Naive B cell (primary cell): ENCODE data around the gene RNPEPL1. TPM values are rescaled to one million over a fixed set of nuclear protein-coding genes. Genes with fewer than 3 reads are reported as not detected.

Experiments
- ATAC-seq, 2 donors: fragments of 150-1000 bp; cut with Tn5 transposase; 2 replicates each; pipeline ENCODE4 v1.10.0; 2021; ENCODE audit warnings: low read depth in 2 of 2, mild to moderate bottlenecking in 2 of 2, moderate library complexity in 2 of 2
- DNase-seq: peaks from one replicate; pipeline ENCODE4 v3.0.0; 2022
- H3K27ac Mint-ChIP-seq, 6 donors: one replicate each; pipeline ENCODE4 v1.8.0; 2020 to 2022; ENCODE audit warnings: mild to moderate bottlenecking in 6 of 6, mixed read lengths in 6 of 6, moderate library complexity in 5 of 6, inconsistent platforms in 2 of 6
- H3K27me3 Mint-ChIP-seq, 3 donors: one replicate each; pipeline ENCODE4 v1.8.0; 2021 to 2022; ENCODE audit warnings: mixed read lengths in 3 of 3, mild to moderate bottlenecking in 1 of 3
- H3K36me3 Mint-ChIP-seq, 2 donors: one replicate each; pipeline ENCODE4 v1.8.0; 2020 to 2022; ENCODE audit warnings: mixed read lengths in 2 of 2, inconsistent platforms in 1 of 2, mild to moderate bottlenecking in 1 of 2
- H3K4me1 Mint-ChIP-seq, 3 donors: one replicate each; pipeline ENCODE4 v1.8.0; 2020 to 2022; ENCODE audit warnings: mixed read lengths in 3 of 3, inconsistent platforms in 1 of 3, mild to moderate bottlenecking in 1 of 3, moderate library complexity in 1 of 3
- H3K4me3 Mint-ChIP-seq, 8 donors: one replicate each; pipeline ENCODE4 v1.8.0; 2020 to 2022; ENCODE audit warnings: mild to moderate bottlenecking in 8 of 8, mixed read lengths in 8 of 8, moderate library complexity in 8 of 8, inconsistent platforms in 2 of 8
- H3K9me3 Mint-ChIP-seq, 7 donors: one replicate each; pipeline ENCODE4 v1.8.0; 2020 to 2022; ENCODE audit warnings: mixed read lengths in 7 of 7, mild to moderate bottlenecking in 5 of 7, inconsistent platforms in 2 of 7, moderate library complexity in 1 of 7
- polyA plus RNA-seq, 6 donors: library from polyadenylated mRNA; unstranded; fragments of 300-500 nt; fragmentation: Illumina TruSeq; gene quantifications; one replicate each; pipeline ENCODE4 v1.2.3, GENCODE V29; 2021; ENCODE audit warnings: low read depth in 6 of 6

Gene RNPEPL1
- polyA plus RNA-seq, 6 donors from 2014 or later: 15.6 to 44.3 (median 28.3) TPM

DNA sequence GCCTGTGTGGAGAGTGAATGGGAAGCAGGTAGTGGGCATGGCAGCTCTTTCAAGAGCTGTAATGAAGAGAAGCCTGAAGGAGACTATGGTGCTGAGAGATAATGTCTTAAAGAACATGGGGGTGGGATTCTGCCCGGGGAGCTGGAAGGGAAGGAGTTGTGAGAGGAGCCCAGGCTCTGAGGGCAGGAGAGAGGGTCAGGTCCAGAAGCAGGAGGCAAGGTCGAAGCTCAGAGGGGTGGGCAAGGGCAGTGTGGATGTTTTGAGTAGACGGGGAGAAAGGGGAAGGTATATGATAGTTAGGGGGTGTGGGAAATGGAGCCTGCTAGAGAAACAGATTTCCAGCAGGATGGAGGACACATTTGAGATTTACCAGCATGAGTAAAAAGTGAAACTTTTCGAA lies 20.4 kb downstream of the RNPEPL1 start:
- H3K27me3 Mint-ChIP-seq: no peaks in the 10 kb centered on the region
- peaks cover 0 to 7% of the 10 kb centered on the region in 2 donors for H3K36me3 Mint-ChIP-seq
- no peak for ATAC-seq
- H3K4me3 Mint-ChIP-seq: peak overlapping the region in 5 of 8 donors; percentile 51 to 98 (median 90)
- no peaks in the 10 kb centered on the region for H3K9me3 Mint-ChIP-seq
- DNase-seq: no peak
- H3K27ac Mint-ChIP-seq: peak overlapping the region in 3 of 6 donors; percentile 79 to 99 (median 80)
- H3K4me1 Mint-ChIP-seq: peaks cover 40 to 50% (median 45%) of the 10 kb centered on the region in 3 donors

DNA sequence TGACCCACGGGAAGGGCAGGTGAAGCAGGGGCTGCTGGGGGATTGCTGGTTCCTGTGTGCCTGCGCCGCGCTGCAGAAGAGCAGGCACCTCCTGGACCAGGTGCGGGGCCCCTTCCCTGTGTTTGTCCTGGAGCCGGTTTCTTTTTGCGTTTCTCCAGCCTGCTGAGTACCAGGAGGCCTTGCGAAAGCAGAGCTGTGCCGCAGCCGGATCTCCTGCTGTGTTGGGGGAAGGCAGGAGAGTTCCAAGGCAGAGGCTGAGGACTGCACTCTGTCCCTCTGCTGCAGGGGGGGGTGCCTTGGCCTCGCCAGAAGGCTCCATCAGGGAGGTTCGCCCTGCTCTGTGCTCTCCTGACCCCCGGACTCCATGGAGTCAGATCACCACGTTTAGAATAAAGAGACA lies 21.1 kb downstream of the RNPEPL1 start:
- DNase-seq: no peak
- H3K4me3 Mint-ChIP-seq: peak overlapping the region in 2 of 8 donors; percentile 24 to 50
- no peaks in the 10 kb centered on the region for H3K9me3 Mint-ChIP-seq
- ATAC-seq: no peak
- H3K36me3 Mint-ChIP-seq: peaks cover 0 to 7% of the 10 kb centered on the region in 2 donors
- H3K27ac Mint-ChIP-seq: peak overlapping the region in 1 of 6 donors; percentile 44
- no peaks in the 10 kb centered on the region for H3K27me3 Mint-ChIP-seq
- H3K4me1 Mint-ChIP-seq: peaks cover 38 to 47% (median 39%) of the 10 kb centered on the region in 3 donors

DNA sequence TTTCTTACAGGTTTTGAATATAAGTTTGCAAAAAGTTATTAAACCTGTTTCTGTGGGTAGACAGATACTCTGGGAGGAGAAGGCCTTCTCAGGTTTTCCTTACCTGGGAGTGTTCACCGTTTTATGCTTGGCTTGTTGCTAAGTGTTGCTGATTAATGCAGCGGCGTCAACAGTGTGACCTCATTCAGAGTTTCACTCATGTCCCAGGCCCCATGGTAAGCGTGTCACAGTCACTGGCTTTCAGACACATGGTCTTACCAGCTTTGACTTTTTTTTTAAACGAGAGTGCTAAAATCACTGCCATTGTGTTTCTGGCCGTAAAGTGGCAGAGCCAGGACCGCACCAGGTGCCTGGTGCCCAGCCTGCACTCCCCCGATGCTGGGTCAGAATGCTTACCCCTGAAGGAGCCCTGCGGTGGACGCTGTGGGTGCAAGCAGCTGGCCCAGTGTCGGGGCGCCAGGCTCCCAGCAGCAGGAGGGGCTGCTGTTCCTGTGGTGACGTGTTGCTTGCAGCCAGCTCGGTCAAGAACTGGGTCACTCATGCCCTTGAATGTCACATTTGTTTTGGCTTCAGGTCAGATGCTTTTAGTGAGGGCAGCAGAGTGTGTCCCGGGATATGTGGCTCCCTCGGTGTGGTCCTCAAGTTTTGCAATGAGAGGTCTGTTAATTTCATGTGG lies 21.7 kb downstream of the RNPEPL1 start:
- Mint-ChIP-seq H3K36me3 (peaks cover 0 to 7% of the 10 kb centered on the region in 2 donors), H3K4me1 (peaks cover 32 to 41% (median 33%) of the 10 kb centered on the region in 3 donors), H3K9me3 (no peaks in the 10 kb centered on the region), H3K27ac (no peak overlapping the region), H3K4me3 (peak overlapping the region in 3 of 8 donors; percentile 24 to 50 (median 40)), H3K27me3 (no peaks in the 10 kb centered on the region)
- ATAC-seq: no peak
- DNase-seq: no peak

DNA sequence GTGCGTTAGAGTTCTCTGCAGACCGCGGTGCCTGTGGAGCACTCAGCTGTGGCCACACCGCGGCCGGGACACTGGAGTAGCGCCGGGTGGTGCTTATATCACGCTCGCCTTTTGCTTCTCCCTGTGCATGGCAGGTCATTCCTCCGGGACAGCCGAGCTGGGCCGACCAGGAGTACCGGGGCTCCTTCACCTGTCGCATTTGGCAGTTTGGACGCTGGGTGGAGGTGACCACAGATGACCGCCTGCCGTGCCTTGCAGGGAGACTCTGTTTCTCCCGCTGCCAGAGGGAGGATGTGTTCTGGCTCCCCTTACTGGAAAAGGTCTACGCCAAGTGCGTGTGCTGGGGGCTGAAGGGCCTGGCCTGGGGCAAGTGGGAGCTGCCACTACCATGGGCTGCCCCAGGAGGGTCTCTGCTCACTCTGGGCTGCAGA lies 22.4 kb downstream of the RNPEPL1 start:
- no peak overlapping the region for H3K27ac Mint-ChIP-seq
- no peaks in the 10 kb centered on the region for H3K9me3 Mint-ChIP-seq
- peaks cover 0 to 7% of the 10 kb centered on the region in 2 donors for H3K36me3 Mint-ChIP-seq
- peaks cover 26 to 35% (median 29%) of the 10 kb centered on the region in 3 donors for H3K4me1 Mint-ChIP-seq
- no peak overlapping the region for H3K4me3 Mint-ChIP-seq
- ATAC-seq: no peak
- DNase-seq: no peak
- no peaks in the 10 kb centered on the region for H3K27me3 Mint-ChIP-seq

DNA sequence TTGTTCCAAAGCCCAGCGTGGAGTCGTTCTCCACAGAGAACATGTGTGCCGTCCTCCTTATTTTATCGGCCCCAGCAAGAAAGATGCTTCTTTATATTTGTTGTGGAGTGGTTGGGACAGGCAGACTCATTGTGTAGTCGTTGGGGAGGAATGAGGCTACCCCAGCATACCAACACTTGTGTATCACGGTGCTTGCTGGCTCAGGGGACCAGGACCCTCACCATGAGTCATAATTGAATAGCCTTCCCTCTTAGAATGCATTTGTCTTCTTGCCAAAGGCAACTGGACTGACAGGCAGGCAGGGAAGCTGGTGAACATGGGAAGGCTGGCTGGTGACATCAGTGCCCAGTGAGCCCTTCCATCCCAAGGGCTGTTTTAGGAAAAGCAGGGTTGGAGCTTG lies 22.9 kb downstream of the RNPEPL1 start:
- Mint-ChIP-seq H3K9me3 (no peaks in the 10 kb centered on the region), H3K4me3 (peak overlapping the region in 1 of 8 donors; percentile 40), H3K27ac (no peak overlapping the region), H3K4me1 (peaks cover 22 to 30% (median 24%) of the 10 kb centered on the region in 3 donors), H3K36me3 (peaks cover 0 to 7% of the 10 kb centered on the region in 2 donors), H3K27me3 (no peaks in the 10 kb centered on the region)
- ATAC-seq (no peak), DNase-seq (no peak)

DNA sequence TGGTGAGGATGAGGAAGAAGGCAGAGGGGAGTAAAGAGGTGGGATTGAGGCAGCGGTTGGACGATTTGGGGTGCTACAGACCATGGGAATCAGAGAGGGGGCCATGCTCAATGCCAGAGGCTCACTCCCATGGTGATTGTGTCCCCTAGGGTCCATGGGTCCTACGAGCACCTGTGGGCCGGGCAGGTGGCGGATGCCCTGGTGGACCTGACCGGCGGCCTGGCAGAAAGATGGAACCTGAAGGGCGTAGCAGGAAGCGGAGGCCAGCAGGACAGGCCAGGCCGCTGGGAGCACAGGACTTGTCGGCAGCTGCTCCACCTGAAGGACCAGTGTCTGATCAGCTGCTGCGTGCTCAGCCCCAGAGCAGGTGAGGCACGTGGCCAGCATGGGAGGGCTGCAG lies 23.5 kb downstream of the RNPEPL1 start:
- no peak overlapping the region for H3K4me3 Mint-ChIP-seq
- H3K4me1 Mint-ChIP-seq: peaks cover 22 to 30% (median 24%) of the 10 kb centered on the region in 3 donors
- ATAC-seq (no peak), DNase-seq (no peak)
- no peaks in the 10 kb centered on the region for H3K9me3 Mint-ChIP-seq
- H3K36me3 Mint-ChIP-seq: peaks cover 0 to 7% of the 10 kb centered on the region in 2 donors
- no peaks in the 10 kb centered on the region for H3K27me3 Mint-ChIP-seq
- H3K27ac Mint-ChIP-seq: no peak overlapping the region

DNA sequence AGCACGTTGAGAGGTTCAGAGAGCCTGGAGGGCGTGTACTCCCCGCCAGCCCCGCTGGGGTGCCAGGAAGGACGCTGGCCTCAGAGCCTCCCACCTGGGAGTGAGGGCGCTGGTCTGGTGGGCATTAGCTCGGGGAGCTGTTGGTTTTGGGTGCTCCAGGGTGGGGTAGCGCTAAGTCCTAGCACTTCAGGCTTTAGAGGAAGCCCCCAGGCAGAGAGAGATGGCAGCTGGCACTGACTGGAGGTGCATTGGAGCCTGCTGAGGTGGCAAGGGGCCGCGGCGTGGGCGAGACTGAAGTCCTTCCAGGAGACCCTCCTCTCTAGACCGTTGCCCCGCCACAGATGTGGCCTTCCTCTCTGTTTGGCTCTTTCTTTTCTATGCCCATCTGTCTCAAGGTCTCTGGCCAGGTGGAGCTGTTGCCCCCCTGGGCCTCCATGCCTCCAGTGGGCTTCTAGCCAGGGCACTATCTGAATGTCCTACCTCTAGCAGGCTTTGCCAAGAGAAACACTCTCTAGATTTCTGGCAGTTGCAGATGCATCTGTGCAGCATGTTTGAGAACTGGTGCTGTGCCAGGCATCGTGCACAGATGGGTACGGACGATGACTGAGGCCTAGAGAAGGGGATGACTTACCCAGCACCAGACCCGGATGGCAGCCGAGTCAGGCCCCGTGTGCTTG lies 24.9 kb downstream of the RNPEPL1 start:
- ATAC-seq (no peak), DNase-seq (no peak)
- H3K4me1 Mint-ChIP-seq: peaks cover 11 to 19% (median 17%) of the 10 kb centered on the region in 3 donors
- no peaks in the 10 kb centered on the region for H3K9me3 Mint-ChIP-seq
- H3K36me3 Mint-ChIP-seq: peaks cover 0 to 7% of the 10 kb centered on the region in 2 donors
- H3K27me3 Mint-ChIP-seq: no peaks in the 10 kb centered on the region
- peak overlapping the region in 1 of 8 donors; percentile 41 for H3K4me3 Mint-ChIP-seq
- peak overlapping the region in 1 of 6 donors; percentile 26 for H3K27ac Mint-ChIP-seq

DNA sequence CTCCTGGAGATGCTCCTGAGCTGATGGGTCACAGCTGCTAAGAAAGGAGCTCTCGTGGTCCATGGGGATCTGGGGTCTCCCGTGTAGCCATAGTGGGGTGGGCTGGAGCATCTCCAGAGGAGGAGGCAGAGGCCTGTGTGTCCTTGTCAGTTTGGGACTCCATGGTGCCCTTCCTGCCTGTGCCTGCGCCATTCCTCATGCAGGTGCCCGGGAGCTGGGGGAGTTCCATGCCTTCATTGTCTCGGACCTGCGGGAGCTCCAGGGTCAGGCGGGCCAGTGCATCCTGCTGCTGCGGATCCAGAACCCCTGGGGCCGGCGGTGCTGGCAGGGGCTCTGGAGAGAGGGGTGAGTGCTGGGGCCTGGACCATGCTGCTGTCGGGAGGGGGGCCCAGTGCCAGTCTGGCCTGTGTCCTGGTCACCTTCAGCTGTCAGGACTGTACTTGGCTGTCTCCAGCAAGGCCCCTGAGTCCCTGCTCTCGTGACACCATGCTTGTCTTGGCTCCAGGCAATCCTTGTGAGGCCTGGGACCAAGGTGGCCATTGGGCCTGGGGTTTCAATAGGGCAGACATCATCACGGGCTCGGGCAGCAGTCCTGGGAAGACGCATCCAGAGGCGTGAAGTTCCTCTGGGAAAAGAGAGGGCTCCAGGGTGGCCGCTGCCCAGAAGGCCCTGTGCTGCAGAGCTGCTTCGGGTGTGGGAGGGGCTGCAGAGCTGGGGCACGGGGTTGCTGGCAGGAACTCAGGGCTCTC lies 25.6 kb downstream of the RNPEPL1 start:
- H3K4me3 Mint-ChIP-seq: no peak overlapping the region
- no peaks in the 10 kb centered on the region for H3K9me3 Mint-ChIP-seq
- H3K27ac Mint-ChIP-seq: no peak overlapping the region
- peaks cover 3 to 12% (median 10%) of the 10 kb centered on the region in 3 donors for H3K4me1 Mint-ChIP-seq
- peaks cover 0 to 7% of the 10 kb centered on the region in 2 donors for H3K36me3 Mint-ChIP-seq
- ATAC-seq (no peak), DNase-seq (no peak)
- no peaks in the 10 kb centered on the region for H3K27me3 Mint-ChIP-seq

DNA sequence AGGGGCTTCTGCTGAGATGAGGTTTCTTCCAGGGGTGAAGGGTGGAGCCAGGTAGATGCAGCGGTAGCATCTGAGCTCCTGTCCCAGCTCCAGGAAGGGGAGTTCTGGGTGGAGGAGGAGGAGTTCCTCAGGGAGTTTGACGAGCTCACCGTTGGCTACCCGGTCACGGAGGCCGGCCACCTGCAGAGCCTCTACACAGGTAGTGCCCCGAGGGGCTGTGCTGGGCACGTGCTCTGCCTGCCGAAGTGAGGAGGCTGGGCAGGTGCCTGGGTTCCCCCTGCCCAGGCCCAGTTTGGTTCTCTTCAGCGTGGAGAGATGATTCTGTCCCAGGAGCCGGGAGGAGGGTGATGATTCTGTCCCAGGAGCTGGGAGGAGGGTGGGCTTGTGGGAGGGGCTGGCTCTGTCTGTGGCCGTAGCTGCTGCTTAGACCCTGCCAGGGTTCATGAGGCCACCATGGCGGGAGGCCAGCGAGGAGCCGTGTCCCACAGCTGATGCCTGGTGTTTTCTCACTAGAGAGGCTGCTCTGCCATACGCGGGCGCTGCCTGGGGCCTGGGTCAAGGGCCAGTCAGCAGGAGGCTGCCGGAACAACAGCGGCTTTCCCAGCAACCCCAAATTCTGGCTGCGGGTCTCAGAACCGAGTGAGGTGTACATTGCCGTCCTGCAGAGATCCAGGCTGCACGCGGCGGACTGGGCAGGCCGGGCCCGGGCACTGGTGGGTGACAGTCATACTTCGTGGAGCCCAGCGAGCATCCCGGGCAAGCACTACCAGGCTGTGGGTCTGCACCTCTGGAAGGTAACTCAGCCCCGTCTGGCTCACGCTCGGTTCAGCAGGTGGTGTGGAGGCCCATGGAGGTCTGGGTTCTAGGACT lies 26.5 kb downstream of the RNPEPL1 start:
- Mint-ChIP-seq H3K4me3 (no peak overlapping the region), H3K27me3 (no peaks in the 10 kb centered on the region), H3K36me3 (peaks cover 0 to 7% of the 10 kb centered on the region in 2 donors), H3K4me1 (peaks cover 0 to 7% (median 6%) of the 10 kb centered on the region in 3 donors), H3K9me3 (no peaks in the 10 kb centered on the region), H3K27ac (no peak overlapping the region)
- DNase-seq (no peak), ATAC-seq (no peak)

DNA sequence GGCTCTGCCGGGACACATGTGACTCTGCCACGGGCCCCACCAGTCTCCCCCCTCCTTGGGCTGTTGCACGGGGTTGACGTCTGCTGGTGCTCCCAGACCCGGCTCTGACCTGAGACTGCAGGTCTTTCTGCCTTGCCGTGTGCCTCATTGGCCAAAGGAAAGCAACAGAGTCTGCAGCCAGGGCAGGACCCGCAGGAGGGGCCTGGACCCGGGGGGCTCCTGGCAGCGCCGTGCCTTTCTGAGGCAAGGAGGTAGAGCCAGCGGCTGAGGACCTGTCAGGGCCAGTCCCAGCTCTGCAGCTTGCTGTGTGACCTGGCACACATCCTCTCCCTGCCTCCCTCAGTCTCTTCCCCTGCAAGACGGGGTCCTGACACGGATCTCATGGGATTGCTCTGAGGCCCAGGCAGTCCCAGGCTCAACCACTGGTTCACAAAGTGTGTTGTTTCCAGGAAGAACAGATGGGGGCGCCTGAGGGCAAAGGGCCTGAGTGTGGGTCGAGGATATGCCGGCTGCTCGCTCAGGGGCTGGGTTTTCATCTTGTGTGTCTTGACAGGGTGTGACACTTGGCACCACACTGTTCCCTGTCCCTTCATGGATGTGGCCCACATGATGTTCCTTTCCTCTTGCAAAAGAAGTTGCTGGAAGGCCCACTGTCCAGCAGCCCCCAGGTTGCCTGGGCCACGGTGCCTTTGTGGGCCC lies 27.2 kb downstream of the RNPEPL1 start:
- DNase-seq (no peak), ATAC-seq (no peak)
- peak overlapping the region in 1 of 6 donors; percentile 38 for H3K27ac Mint-ChIP-seq
- H3K4me3 Mint-ChIP-seq: no peak overlapping the region
- H3K9me3 Mint-ChIP-seq: no peaks in the 10 kb centered on the region
- H3K27me3 Mint-ChIP-seq: no peaks in the 10 kb centered on the region
- H3K4me1 Mint-ChIP-seq: peaks cover 0 to 7% (median 6%) of the 10 kb centered on the region in 3 donors
- peaks cover 0 to 7% of the 10 kb centered on the region in 2 donors for H3K36me3 Mint-ChIP-seq

DNA sequence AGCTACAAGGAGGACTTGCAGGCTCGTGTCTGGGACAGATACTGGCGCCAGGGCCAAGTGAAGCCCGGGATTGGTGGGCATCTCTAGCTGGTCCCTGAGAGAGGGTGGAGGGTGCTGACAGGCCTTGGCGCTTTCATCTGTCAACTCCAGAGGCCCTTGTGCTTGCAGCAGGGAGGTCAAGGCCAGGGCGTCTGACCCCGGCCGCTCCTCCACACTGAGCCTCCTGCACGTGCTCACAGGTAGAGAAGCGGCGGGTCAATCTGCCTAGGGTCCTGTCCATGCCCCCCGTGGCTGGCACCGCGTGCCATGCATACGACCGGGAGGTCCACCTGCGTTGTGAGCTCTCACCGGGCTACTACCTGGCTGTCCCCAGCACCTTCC lies 27.8 kb downstream of the RNPEPL1 start:
- Mint-ChIP-seq H3K4me1 (peaks cover 0 to 6% (median 6%) of the 10 kb centered on the region in 3 donors), H3K27ac (no peak overlapping the region), H3K27me3 (no peaks in the 10 kb centered on the region), H3K36me3 (peaks cover 0 to 7% of the 10 kb centered on the region in 2 donors), H3K9me3 (no peaks in the 10 kb centered on the region), H3K4me3 (no peak overlapping the region)
- DNase-seq (no peak), ATAC-seq (no peak)

DNA sequence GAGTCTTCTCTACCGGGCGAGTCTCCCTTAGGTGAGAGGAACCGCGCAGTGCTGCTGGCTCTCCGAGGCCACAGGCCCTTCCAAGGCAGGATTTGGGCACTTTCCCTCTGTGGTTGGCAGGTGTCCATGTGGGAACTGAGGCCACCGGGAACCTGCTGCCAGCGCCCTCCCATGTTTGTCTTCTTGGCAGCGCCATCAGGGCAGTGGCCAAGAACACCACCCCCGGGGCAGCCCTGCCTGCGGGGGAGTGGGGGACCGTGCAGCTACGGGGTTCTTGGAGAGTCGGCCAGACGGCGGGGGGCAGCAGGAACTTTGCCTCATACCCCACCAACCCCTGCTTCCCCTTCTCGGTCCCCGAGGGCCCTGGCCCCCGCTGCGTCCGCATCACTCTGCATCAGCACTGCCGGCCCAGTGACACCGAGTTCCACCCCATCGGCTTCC lies 28.2 kb downstream of the RNPEPL1 start:
- H3K4me1 Mint-ChIP-seq: peaks cover 0 to 3% (median 1%) of the 10 kb centered on the region in 3 donors
- no peaks in the 10 kb centered on the region for H3K9me3 Mint-ChIP-seq
- no peak overlapping the region for H3K4me3 Mint-ChIP-seq
- ATAC-seq (no peak), DNase-seq (no peak)
- H3K27me3 Mint-ChIP-seq: no peaks in the 10 kb centered on the region
- H3K27ac Mint-ChIP-seq: no peak overlapping the region
- H3K36me3 Mint-ChIP-seq: peaks cover 0 to 4% of the 10 kb centered on the region in 2 donors
